HG02678 (cell line): Measurements from ENCODE around the gene FAM83C.

Experiments used
- ATAC-seq: cut with Tn5 transposase; IDR thresholded peaks from one replicate; pipeline ENCODE4 v1.9.1; 2021; ENCODE audit warnings: mild to moderate bottlenecking, moderate library complexity; ENCODE audit not compliant: unreplicated experiment

The FAM83C gene

DNA sequence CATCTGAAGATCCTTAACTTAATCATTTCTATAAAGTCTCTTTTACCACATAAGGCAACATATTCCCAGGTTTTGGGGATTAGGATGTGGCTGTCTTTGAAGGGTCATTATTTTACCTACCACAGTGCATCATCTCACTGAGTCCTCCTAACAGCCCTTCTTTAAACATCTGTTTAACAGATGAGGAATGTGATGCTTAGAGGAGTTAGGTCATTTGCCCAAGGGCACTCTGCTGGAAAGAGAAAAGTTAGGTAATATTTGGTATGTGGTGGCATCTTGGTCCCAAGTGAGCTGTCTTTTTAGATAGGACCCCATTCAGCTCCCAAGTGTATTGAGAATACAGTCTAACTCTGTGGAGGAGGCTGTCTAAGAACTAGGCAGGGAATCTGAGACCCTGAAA is 54.7 kb downstream of the FAM83C start:
- ATAC-seq: no peak

DNA sequence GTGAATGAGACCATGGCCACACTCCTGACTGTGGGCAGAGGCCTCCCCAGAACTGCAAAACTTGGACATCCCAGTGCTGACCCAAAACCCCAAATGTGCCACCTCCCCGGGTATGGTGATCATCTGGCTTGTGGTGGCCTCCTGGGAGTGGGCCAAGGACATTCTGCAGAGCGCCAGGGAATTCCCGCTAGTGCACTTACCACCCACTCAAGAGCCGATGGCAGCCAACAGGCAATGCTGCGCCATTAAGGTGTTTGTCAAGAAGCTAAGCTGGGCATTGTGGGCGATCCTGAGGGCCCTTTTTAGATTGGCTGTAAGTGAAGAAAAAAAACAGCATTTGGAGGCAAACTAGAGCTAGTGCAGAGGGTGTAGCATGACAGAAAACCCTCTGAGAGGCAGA is 56.3 kb downstream of the FAM83C start:
- no peak for ATAC-seq
